ENCODE measurements around the gene NPHP1.
"Not testable (repeated sequence)": the region's sequence is repeated elsewhere in the genome, so short reads cannot be mapped to it uniquely, and the experiment has no call there.

NPHP1 gene

DNA sequence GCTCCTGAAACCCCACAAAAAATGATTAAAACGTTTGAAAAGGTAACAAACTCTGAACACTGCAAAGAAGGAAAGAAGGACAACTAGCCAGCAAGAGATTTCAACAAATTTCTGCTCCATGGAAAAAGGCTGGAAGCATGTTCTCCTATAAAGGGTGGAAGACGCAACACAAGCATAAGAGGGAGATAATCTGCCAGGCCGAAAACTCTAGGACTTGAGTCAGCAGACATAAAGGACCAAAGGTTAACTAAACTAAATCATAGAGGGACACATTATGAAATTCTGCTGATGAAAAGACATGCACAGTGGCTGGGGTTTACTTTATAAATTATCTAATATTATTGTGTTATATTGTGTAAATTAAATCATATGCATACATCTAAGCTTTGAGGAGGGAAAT, 6.8 kb downstream of the NPHP1 start:
- no peak for DNase-seq (ENCODE audit: low read depth in 3 of 3, low spot score in 1 of 3)

DNA sequence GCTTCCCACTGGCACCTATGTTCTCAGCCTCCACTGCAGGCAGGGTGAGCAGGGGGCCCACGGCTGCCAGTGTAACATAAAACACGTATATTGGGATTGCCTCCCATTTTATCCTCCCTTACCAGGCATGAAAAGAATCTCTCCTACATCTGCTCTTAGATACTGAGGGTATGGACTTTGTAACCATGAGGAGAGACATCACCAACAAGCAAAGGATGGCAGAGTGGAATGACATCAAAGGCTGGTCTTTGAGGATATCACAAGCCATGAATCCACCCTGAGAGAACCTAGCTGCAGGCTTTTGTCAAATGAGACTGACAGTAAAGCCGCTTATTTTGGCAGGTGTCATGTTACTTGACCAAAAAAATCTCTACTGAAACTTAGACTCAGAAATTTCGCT, 7.4 kb downstream of the NPHP1 start:
- no peak for DNase-seq (ENCODE audit: low read depth in 3 of 3, low spot score in 1 of 3)

- not testable (repeated sequence) for DNase-seq (ENCODE audit: low read depth in 3 of 3, low spot score in 1 of 3)
These were observed 14.6 kb downstream of the NPHP1 start for GRCh38 chr2:110190169-110190568.

GRCh38 chr2:110182449-110182848, 22.4 kb downstream of the NPHP1 start:
- no peak for DNase-seq (ENCODE audit: low read depth in 3 of 3, low spot score in 1 of 3)

GRCh38 chr2:110180036-110180435, 24.8 kb downstream of the NPHP1 start:
- no peak for DNase-seq (ENCODE audit: low read depth in 3 of 3, low spot score in 1 of 3)

GRCh38 chr2:110173523-110173922, 31.3 kb downstream of the NPHP1 start:
- DNase-seq (ENCODE audit: low read depth in 3 of 3, low spot score in 1 of 3) = no peak

GRCh38 chr2:110172506-110172905, 32.3 kb downstream of the NPHP1 start:
- no peak for DNase-seq (ENCODE audit: low read depth in 3 of 3, low spot score in 1 of 3)

DNA sequence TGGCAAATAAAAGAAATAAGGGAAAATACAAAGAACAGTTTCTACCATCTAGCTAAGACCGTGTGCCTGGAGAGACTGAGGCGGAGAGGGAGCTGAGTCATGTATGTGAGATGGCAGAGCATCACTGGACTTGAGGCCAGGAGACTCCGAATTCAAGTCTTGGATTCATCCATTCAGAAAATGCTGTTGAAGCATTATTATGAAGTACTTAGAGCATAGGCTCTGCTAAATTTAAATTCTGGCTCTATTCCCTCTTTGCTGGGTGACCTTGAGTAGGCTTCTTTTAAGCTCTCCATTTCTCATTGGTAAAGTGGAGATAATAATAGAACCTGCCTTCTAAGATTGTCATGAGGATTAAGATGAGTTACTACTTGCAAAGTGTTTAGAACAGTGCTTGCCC, 34.7 kb downstream of the NPHP1 start:
- no peak for DNase-seq (ENCODE audit: low read depth in 3 of 3, low spot score in 1 of 3)

- no peak for DNase-seq (ENCODE audit: low read depth in 3 of 3, low spot score in 1 of 3)
These were observed 37.4 kb downstream of the NPHP1 start for GRCh38 chr2:110167326-110168000.

DNA sequence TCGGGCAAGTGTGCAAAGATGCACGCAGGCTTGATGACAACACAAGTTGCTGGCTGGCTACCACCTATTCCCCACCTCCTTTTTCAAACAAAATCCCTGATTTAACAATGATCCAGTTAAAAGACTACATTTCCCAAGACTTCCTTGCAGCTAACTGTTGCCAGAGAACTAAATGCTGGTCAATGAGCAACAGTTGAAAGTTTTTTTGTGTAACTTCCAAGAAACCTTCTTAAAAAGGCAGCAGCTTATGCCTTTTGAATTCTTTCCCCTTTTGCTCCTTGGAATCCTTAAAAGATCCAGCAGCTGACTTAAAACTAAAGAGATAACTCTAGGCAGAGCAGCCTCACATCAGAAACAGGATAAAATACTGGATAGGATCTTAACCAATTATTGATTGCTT, 38.5 kb downstream of the NPHP1 start:
- DNase-seq (ENCODE audit: low read depth in 3 of 3, low spot score in 1 of 3) = no peak

- no peak for DNase-seq (ENCODE audit: low read depth in 3 of 3, low spot score in 1 of 3)
These were observed 47.5 kb downstream of the NPHP1 start for GRCh38 chr2:110157153-110157793.

- not testable (repeated sequence) for DNase-seq (ENCODE audit: low read depth in 3 of 3, low spot score in 1 of 3)
These were observed 50.0 kb downstream of the NPHP1 start for GRCh38 chr2:110154828-110155227.

- not testable (repeated sequence) for DNase-seq (ENCODE audit: low read depth in 3 of 3, low spot score in 1 of 3)
These were observed 50.6 kb downstream of the NPHP1 start for GRCh38 chr2:110154188-110154587.

DNA sequence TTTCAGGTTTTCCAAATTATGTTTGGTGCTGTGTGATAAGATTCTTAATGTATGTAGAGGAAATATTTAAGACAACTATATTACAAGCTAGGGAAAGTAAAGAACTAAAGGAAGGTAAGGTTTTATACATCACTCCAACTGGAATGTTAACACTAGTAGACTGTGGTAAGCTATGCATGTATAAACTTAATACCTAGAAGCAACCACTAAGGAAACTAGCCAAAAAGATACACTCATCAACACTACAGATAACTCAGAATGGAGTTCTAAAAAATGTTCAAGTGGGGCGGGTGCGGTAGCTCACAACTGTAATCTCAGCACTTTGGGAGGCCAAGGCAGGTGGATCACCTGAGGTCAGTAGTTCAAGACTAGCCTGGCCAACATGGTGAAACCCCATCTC, 51.4 kb downstream of the NPHP1 start:
- DNase-seq (ENCODE audit: low read depth in 3 of 3, low spot score in 1 of 3) = no peak

- no peak for DNase-seq (ENCODE audit: low read depth in 3 of 3, low spot score in 1 of 3)
These were observed 51.9 kb downstream of the NPHP1 start for GRCh38 chr2:110152943-110153342.

- DNase-seq (ENCODE audit: low read depth in 3 of 3, low spot score in 1 of 3) = no peak
These were observed 55.2 kb downstream of the NPHP1 start for GRCh38 chr2:110149330-110150220.

DNA sequence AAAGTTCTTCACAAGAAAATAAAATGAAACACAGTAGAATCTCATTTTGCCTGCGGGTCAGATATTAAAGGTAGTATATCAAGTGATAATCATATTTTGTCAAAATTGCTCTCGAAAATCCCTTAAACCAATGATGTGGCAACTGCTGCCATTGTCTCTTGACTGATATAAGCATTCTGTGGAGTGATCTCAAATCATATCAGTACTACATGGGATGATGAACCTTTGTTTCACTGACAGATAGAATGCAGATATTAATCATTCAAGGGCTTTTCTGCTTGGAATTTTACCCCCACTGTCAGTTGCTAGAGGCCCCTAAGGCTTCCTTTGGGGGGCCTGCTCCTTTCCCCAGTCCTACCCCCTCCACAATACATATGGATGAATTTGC, 57.9 kb downstream of the NPHP1 start:
- no peak for DNase-seq (ENCODE audit: low read depth in 3 of 3, low spot score in 1 of 3)

GRCh38 chr2:110146183-110146944, 58.4 kb downstream of the NPHP1 start:
- DNase-seq (ENCODE audit: low read depth in 3 of 3, low spot score in 1 of 3) = no peak

DNA sequence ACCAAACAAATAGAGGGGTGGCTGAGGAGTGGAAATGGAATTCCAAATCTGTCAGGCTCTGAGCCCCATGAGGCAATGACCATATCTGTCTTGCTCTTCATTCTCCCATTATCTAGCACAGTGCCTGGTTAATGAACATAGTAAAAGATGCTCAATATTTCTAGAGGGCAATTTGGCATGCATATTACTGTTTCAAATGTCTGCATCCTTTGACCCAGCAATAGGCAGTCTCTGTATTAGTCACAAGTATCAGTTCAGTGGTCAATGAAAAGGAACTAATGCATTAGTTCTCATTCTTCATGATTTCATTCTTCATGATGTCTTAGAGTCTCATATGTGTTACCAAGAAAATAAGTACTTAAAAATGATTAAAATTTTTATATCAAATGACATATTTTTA, 60.8 kb downstream of the NPHP1 start:
- DNase-seq (ENCODE audit: low read depth in 3 of 3, low spot score in 1 of 3) = no peak

GRCh38 chr2:110140401-110140800, 64.4 kb downstream of the NPHP1 start:
- DNase-seq (ENCODE audit: low read depth in 3 of 3, low spot score in 1 of 3) = no peak

GRCh38 chr2:110134025-110134424, 70.8 kb downstream of the NPHP1 start:
- no peak for DNase-seq (ENCODE audit: low read depth in 3 of 3, low spot score in 1 of 3)

Data from stimulated activated CD4-positive, alpha-beta T cell treated with anti-CD3 and anti-CD28 coated beads, TNF-alpha, amount 100 ng/mL, for 1 hour (primary cell).